Measurements from ENCODE around the gene PIK3C3.

PIK3C3 gene

DNA sequence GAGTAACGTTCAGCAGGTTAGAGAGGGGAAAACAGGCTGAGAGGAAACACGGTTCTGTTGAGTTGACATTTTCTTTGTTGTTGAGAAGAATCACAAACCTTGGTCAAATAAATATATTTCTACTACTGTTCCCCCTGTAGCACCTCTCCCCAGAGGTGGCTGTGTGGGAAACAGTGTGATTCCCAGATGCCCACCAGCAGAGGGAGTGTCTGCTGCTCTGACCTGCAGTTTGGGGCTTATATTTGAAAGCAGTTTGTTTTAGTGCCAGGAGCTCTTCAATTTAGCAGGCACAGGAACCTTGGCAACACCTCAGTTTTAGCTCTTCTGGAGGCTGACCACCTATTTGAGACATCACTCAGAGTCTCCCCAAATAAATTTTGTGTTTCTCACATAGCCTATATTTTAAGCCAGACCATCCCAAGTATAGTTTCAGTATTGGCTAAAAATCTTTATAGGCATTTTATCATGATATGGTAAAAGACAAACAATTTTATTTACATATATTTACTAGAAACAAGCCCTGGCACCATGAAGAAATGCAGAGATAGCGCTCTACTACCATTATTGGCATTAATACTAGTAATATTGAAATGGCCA, 75.7 kb downstream of the PIK3C3 start:
- TF ChIP-seq TEAD4 (IDR thresholded peaks at IDR 0.05): no peak
- TF ChIP-seq, protein P1, sequence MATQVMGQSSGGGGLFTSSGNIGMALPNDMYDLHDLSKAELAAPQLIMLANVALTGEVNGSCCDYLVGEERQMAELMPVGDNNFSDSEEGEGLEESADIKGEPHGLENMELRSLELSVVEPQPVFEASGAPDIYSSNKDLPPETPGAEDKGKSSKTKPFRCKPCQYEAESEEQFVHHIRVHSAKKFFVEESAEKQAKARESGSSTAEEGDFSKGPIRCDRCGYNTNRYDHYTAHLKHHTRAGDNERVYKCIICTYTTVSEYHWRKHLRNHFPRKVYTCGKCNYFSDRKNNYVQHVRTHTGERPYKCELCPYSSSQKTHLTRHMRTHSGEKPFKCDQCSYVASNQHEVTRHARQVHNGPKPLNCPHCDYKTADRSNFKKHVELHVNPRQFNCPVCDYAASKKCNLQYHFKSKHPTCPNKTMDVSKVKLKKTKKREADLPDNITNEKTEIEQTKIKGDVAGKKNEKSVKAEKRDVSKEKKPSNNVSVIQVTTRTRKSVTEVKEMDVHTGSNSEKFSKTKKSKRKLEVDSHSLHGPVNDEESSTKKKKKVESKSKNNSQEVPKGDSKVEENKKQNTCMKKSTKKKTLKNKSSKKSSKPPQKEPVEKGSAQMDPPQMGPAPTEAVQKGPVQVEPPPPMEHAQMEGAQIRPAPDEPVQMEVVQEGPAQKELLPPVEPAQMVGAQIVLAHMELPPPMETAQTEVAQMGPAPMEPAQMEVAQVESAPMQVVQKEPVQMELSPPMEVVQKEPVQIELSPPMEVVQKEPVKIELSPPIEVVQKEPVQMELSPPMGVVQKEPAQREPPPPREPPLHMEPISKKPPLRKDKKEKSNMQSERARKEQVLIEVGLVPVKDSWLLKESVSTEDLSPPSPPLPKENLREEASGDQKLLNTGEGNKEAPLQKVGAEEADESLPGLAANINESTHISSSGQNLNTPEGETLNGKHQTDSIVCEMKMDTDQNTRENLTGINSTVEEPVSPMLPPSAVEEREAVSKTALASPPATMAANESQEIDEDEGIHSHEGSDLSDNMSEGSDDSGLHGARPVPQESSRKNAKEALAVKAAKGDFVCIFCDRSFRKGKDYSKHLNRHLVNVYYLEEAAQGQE (IDR thresholded peaks at IDR 0.05; ENCODE audit: low read depth): no peak
- TF ChIP-seq FOXM1 (IDR thresholded peaks at IDR 0.05; ENCODE audit: borderline replicate concordance, low read depth): no peak
- TF ChIP-seq, protein P2, sequence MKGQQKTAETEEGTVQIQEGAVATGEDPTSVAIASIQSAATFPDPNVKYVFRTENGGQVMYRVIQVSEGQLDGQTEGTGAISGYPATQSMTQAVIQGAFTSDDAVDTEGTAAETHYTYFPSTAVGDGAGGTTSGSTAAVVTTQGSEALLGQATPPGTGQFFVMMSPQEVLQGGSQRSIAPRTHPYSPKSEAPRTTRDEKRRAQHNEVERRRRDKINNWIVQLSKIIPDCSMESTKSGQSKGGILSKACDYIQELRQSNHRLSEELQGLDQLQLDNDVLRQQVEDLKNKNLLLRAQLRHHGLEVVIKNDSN (IDR thresholded peaks at IDR 0.05): no peak
- TF ChIP-seq EP300 (IDR thresholded peaks at IDR 0.05; ENCODE audit: borderline replicate concordance): no peak
- TF ChIP-seq, protein P3, sequence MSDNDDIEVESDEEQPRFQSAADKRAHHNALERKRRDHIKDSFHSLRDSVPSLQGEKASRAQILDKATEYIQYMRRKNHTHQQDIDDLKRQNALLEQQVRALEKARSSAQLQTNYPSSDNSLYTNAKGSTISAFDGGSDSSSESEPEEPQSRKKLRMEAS (IDR thresholded peaks at IDR 0.05): no peak
- TF ChIP-seq TCF12 (IDR thresholded peaks at IDR 0.05; ENCODE audit: low read depth): no peak
- no peak for TF ChIP-seq TAF1 (IDR thresholded peaks at IDR 0.05; ENCODE audit: low read depth)
- TF ChIP-seq ZBTB7A (IDR thresholded peaks at IDR 0.05; ENCODE audit: low read depth): no peak
- TF ChIP-seq NFIC (IDR thresholded peaks at IDR 0.05): no peak
- no peak for TF ChIP-seq RAD21 (IDR thresholded peaks at IDR 0.05; ENCODE audit: low read depth)
- TF ChIP-seq CEBPB (IDR thresholded peaks at IDR 0.05): no peak

DNA sequence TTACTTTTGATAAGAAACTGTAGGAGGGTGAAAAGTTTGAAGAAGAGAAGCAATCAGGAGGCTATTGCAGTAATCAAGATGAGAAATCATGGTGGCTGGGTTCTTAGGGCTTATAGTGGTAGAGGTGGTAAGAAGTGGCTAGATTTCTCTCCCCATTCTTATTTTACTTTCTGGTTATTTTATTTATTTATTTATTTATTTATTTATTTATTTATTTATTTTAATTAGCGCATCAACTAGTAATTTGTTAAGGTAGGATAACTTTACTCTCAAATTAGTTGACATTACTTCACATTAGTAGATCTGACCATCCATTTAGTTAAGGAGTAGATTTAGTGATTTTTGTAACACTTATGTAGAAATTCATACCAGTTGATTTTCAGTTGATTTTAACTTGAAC, 77.4 kb downstream of the PIK3C3 start:
- no peak for TF ChIP-seq YY1 (IDR thresholded peaks at IDR 0.05; ENCODE audit: low read depth)
- TF ChIP-seq, protein P2 (IDR thresholded peaks at IDR 0.05): no peak
- no peak for TF ChIP-seq CEBPB (IDR thresholded peaks at IDR 0.05)
- no peak for TF ChIP-seq RAD21 (IDR thresholded peaks at IDR 0.05; ENCODE audit: low read depth)
- TF ChIP-seq TEAD4 (IDR thresholded peaks at IDR 0.05): no peak
- TF ChIP-seq EP300 (IDR thresholded peaks at IDR 0.05; ENCODE audit: borderline replicate concordance): no peak
- no peak for TF ChIP-seq EGR1 (IDR thresholded peaks at IDR 0.05)
- TF ChIP-seq, protein P1 (IDR thresholded peaks at IDR 0.05; ENCODE audit: low read depth): no peak
- TF ChIP-seq NFIC (IDR thresholded peaks at IDR 0.05): no peak
- no peak for TF ChIP-seq ZBTB7A (IDR thresholded peaks at IDR 0.05; ENCODE audit: low read depth)
- TF ChIP-seq TAF1 (IDR thresholded peaks at IDR 0.05; ENCODE audit: low read depth): no peak
- TF ChIP-seq FOXM1 (IDR thresholded peaks at IDR 0.05; ENCODE audit: borderline replicate concordance, low read depth): no peak
- no peak for TF ChIP-seq CREB1 (IDR thresholded peaks at IDR 0.05; ENCODE audit: low read depth)

GRCh38 chr18:42033137-42033810, 78.2 kb downstream of the PIK3C3 start:
- TF ChIP-seq YY1 (IDR thresholded peaks at IDR 0.05; ENCODE audit: low read depth) (no peak), TCF12 (IDR thresholded peaks at IDR 0.05; ENCODE audit: low read depth) (no peak), FOXM1 (IDR thresholded peaks at IDR 0.05; ENCODE audit: borderline replicate concordance, low read depth) (no peak), EGR1 (IDR thresholded peaks at IDR 0.05) (no peak), NFIC (IDR thresholded peaks at IDR 0.05) (no peak), EP300 (IDR thresholded peaks at IDR 0.05; ENCODE audit: borderline replicate concordance) (no peak), CREB1 (IDR thresholded peaks at IDR 0.05; ENCODE audit: low read depth) (no peak), TAF1 (IDR thresholded peaks at IDR 0.05; ENCODE audit: low read depth) (no peak), TEAD4 (IDR thresholded peaks at IDR 0.05) (no peak), ZBTB7A (IDR thresholded peaks at IDR 0.05; ENCODE audit: low read depth) (no peak), RAD21 (IDR thresholded peaks at IDR 0.05; ENCODE audit: low read depth) (no peak), CEBPB (IDR thresholded peaks at IDR 0.05) (no peak)
- TF ChIP-seq, protein P2 (IDR thresholded peaks at IDR 0.05): no peak
- TF ChIP-seq, protein P1 (IDR thresholded peaks at IDR 0.05; ENCODE audit: low read depth): no peak
- TF ChIP-seq, protein P3 (IDR thresholded peaks at IDR 0.05): no peak
